Measurements from ENCODE around the gene SIL1.

GRCh38 chr5:139228201-139228803, 30.1 kb upstream of the SIL1 start:
- no peak for TF ChIP-seq CTCF (IDR thresholded peaks at IDR 0.05 in 8 of 11, conservative IDR thresholded peaks at IDR 0.05 in 3 of 11)
- no peak for TF ChIP-seq POLR2A (IDR thresholded peaks at IDR 0.05)
- TF ChIP-seq POLR2AphosphoS5 (IDR thresholded peaks at IDR 0.05) = no peak

Measured in spleen (tissue), 7 donors.